Omental fat pad (tissue), 4 donors: ENCODE data around the gene LCE1D. TPM values are rescaled to one million over a fixed set of nuclear protein-coding genes. Genes with fewer than 3 reads are reported as not detected.

Experiments used
- ATAC-seq: fragments of 150-250 bp; one replicate; pipeline ENCODE4 v1.9.1; 2016; ENCODE audit warnings: mild to moderate bottlenecking, moderate library complexity; ENCODE audit not compliant: low FRiP score
- DNase-seq: peaks from one replicate; pipeline ENCODE4 v3.0.0-alpha.2; 2019; ENCODE audit warnings: low spot score
- total RNA-seq, 4 donors: library from RNA; depleted of rRNA; stranded (reverse); fragments of >200 nt; gene quantifications; one replicate each; pipeline ENCODE4 v1.1.0, GENCODE V29; 2016
- TF ChIP-seq, protein P1 (sequence below), 3 donors: fragments of 450-650 bp; IDR thresholded peaks; one replicate each; pipeline ENCODE4 v1.5.1; 2016 to 2017; ENCODE audit warnings: antibody characterized with exemption in 3 of 3, mild to moderate bottlenecking in 3 of 3, moderate library complexity in 2 of 3

Gene LCE1D
- total RNA-seq, 4 donors from 2014 or later: not detected

DNA sequence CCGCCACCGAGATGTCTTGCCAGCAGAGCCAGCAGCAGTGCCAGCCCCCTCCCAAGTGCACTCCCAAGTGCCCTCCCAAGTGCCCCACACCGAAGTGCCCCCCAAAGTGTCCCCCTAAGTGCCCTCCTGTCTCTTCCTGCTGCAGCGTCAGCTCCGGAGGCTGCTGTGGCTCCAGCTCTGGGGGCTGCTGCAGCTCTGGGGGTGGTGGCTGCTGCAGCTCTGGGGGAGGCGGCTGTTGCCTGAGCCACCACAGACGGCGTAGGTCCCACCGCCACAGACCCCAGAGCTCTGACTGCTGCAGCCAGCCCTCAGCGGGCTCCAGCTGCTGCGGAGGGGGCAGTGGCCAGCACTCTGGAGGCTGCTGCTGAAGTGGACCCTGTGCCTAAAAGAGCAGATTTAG is 20.2 kb upstream of the LCE1D start:
- TF ChIP-seq, protein P1, sequence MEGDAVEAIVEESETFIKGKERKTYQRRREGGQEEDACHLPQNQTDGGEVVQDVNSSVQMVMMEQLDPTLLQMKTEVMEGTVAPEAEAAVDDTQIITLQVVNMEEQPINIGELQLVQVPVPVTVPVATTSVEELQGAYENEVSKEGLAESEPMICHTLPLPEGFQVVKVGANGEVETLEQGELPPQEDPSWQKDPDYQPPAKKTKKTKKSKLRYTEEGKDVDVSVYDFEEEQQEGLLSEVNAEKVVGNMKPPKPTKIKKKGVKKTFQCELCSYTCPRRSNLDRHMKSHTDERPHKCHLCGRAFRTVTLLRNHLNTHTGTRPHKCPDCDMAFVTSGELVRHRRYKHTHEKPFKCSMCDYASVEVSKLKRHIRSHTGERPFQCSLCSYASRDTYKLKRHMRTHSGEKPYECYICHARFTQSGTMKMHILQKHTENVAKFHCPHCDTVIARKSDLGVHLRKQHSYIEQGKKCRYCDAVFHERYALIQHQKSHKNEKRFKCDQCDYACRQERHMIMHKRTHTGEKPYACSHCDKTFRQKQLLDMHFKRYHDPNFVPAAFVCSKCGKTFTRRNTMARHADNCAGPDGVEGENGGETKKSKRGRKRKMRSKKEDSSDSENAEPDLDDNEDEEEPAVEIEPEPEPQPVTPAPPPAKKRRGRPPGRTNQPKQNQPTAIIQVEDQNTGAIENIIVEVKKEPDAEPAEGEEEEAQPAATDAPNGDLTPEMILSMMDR (IDR thresholded peaks at IDR 0.05): no peak
- no peak for DNase-seq
- ATAC-seq: no peak

GRCh38 chr1:152777510-152778137 is 18.9 kb upstream of the LCE1D start:
- DNase-seq: no peak
- no peak for ATAC-seq
- TF ChIP-seq, protein P1 (IDR thresholded peaks at IDR 0.05): no peak

GRCh38 chr1:152783095-152783494 is 13.4 kb upstream of the LCE1D start:
- ATAC-seq (no peak), DNase-seq (no peak)
- TF ChIP-seq, protein P1 (IDR thresholded peaks at IDR 0.05): no peak

- DNase-seq (no peak), ATAC-seq (no peak)
- TF ChIP-seq, protein P1 (IDR thresholded peaks at IDR 0.05): no peak
Measured at GRCh38 chr1:152786077-152786476, 10.4 kb upstream of the LCE1D start, which contains the start of gene LCE1E. LCE1E (plus strand) TSS chr1:152786257; CDS start chr1:152787300, 1,043 bp downstream.

GRCh38 chr1:152795686-152796085 is 835 bp upstream of the LCE1D start:
- DNase-seq (no peak), ATAC-seq (no peak)
- TF ChIP-seq, protein P1 (IDR thresholded peaks at IDR 0.05): no peak

- DNase-seq (no peak), ATAC-seq (no peak)
- TF ChIP-seq, protein P1 (IDR thresholded peaks at IDR 0.05): no peak
Measured at GRCh38 chr1:152801333-152801732, 4.8 kb downstream of the LCE1D start.

- no peak for ATAC-seq
- TF ChIP-seq, protein P1 (IDR thresholded peaks at IDR 0.05): no peak
- no peak for DNase-seq
Measured at GRCh38 chr1:152806576-152806975, 10.1 kb downstream of the LCE1D start, which contains the start of gene LCE1C. LCE1C (minus strand) TSS chr1:152806651; CDS start chr1:152805478, 1,173 bp downstream.
